ENCODE data around the gene ZNF414.
"Not testable (repeated sequence)": the region's sequence is repeated elsewhere in the genome, so short reads cannot be mapped to it uniquely, and the experiment has no call there.

The ZNF414 gene

DNA sequence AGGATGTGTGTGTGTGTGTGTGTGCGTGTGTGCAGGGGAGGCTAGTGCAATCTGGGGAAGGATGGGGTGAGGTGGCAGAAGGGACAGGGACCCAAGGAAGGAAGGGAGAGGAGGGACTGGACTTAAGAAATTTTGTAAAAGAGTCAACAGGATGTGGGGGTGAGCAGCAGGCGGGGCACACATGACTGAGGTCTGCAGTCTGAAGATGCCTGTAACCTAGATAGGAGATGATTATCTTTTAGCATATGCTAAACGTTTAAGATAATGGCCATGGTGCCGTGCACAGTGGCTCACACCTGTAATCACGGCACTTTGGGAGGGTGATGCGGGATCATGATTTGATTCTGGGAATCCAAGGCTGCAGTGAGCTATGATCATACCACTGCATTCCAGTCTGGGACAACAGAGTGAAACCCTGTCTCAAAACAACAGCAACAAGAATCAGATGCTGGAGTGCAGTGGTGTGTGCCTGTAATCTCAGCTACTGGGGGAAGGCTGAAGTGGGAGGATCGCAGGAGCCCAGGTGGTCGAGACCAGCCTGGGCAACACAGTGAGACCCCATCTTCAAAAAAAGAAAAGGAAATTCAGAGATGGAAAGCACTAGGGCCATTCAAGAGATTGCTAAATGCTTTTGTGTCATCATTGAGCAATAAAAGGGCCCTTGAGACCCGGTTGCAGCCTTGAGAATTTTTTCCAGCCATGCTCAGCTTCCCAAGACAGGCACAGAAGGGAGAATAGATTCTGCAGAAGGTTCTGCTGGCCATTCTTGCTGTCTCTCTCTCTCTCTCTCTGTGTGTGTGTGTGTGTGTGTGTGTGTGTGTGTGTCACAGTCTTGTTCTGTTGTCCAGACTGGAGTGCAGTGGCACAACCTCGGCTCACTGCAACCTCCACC, 3.8 kb upstream of the ZNF414 start:
- DNase-seq: peak; percentile 92 to 93

DNA sequence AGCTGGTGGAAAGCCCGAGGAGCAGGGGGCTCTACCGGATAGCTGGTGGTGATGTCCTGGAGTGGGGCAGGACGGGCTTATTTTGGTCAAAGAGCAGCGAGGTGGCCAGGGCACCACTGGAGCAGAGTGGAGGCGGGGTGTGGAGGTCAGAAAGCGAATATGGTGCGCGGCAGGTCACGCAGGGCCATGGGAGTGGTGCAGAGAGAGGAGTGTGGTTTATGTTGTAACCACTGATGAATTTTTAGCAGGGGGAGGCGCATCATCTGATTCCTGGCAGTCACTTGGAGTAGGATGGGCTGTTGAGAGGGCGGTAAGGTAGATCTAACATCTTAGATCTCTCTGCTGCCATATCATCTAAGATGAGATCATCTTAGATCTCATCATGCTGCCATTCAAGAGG, 1.4 kb upstream of the ZNF414 start:
- DNase-seq: peak; percentile 89 to 90

DNA sequence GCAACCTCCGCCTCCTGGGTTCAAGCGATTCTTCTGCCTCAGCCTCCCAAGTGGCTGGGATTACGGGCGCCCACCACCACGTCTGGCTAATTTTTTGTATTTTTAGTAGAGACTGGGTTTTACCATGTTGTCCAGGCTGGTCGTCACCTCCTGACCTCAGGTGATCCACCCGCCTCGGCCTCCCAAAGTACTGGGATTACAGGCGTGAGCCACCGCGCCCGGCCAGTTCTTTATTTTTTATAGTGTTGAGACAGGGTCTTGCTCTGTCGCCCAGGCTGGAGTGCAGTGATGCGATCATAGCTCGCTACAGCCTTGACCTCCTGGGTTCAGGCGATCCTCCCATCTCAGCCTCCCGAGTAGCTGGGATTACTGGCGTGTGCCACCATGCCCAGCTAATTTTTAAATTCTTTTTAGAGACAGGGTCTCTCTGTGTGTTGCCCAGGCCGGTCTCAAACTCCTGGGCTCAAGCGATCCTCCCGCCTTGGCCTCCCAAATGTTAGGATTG, 590 bp upstream of the ZNF414 start:
- DNase-seq: not testable (repeated sequence)

DNA sequence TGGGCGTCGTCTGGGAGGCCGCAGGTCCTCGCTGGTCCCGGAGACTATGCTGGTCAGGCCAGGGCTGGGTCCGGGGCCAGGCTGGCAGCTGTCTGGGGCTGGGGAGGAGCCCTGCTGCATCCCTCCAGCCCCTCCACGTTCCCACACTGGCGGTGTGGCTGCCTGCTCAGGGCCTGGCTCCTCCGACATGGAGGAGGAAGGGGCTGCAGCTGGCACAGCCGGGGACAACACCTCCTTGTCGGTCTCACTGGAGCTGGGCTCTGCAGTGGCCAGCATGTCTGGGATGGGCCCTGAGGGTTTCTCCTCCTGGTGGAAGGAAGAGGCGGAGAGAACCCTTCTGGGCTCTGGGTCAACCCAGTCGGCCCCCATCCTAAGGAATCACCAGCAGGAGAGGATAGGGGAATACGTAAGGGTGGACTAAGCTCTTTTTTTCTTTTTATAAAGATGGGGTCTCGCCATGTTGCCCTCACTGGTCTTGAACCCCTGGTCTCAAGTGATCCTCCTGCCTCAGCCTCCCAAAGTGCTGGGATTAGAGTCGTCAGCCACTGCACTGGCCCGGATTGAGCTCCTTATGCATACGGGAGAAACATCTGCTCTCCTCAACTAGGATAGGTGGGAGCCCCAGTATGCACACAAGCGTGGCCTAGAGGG, 806 bp downstream of the ZNF414 start:
- DNase-seq: no peak

DNA sequence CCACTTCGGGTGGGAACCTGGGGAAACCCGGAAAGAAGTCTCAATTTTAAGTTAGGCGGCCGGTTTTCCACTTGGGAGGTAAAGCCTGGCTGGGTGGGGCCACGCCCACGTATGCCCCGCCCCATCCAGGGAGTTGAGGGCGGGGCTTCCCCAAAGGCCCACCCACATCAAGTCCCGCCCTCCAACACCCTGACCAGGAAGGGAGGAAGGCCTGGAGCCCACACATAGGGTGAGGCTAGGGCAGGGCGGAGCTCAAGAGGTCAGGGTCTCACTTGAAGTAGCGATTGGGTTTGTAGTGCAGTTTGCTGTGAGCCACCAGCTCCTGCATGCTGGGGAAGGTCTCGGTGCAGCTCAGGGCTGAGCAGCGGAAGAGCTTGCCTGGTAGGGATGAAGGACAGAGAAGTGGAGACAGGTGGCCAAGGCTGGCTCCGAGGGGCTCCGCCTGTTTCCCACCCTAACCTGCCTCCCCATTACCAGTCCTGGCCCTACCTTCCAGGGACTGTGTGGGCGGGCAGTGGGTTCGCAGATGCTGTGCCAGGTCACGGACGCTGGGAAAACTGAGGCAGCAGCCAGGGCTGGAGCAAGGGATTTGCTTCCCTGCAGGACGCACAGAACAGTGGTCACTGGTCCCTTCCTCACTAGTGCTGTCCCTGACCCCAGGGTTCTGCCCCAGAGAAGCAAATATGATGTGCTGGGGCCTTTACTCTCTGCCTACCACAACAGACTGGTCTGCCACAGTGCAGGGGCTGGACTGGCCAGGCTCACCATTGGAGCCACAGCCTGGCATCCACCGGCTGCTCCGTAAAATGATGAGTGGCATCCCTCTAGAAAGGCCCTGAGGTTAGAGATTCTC, 1.6 kb downstream of the ZNF414 start:
- DNase-seq: no peak

DNA sequence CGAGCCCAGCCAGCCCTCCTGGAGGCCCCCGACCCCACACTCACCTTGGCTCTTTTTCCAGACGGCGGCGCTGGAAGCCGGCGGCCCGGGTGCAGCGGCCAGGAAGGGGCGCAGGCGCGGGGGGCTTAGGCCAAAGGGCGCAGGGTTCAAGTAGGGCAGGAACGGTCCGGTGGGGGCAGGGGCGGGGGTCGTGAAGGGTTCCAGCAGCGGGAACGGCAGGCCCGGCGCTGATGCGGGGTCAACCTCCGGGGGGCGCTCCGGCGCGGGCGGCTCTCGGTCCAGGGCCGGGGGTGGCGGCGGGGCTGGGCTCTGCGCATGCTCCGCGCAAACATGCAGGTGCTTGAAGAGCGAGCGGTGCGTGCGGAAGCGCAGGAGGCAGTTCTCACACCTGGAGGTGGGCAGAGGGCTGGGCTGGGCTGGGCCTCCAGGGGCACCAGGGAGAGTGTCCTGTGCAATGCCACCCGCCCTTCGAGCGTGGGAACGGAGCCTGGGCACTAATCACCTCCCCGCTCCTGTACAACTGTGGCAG, 2.3 kb downstream of the ZNF414 start:
- no peak for DNase-seq

DNA sequence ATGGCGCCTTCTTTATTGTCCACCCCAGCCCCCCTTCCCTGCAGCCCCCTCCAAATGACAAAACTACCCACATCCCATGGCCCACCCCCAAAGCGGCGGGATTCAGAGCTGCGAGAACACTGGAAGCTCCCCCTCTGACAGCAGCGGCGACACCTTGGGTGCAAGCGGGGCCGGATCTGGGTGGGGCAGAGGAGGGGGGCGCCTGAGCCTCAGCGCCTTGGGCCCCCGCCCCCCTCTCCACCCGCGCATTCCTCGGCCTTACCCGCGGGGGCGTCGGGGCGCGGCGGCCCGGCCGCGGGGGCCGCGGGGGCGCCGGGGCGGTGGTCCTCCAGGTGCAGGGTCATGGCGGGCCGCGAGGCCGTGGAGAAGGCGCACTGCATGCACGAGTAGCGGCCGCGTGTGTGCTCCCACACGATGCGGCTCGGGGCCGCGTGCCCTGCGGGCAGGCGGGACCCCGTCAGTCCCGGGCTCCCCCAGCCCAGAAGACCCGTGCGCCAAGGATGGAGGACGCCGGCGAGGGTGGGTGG, 3.3 kb downstream of the ZNF414 start:
- DNase-seq: no peak

DNA sequence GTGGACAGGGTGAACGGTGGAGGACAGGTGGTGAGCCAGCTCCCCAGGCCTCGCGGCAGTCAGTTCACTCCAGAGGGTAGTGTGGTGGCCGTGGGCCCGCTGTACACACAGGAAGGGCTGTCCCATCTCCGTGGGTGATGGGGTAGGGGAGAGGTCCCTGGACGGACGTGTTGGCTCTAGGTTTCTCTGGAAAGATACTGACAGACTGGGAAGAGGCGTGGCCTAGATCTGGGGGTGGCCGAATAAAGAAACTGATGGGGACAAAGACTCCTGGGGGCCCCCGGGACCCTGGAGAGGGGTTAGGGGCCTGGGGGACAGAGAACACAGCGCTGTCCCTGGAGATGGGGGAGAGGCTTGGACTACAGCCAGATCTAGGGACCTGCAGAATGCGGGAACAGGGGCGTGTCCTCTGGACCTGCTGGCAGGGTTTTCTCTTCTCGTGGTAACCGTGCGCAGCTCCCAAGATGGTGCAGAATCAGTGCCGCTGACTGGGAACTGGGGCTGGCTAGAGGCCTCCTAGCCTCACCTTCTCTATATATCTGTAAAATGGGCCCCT, 7.5 kb downstream of the ZNF414 start:
- no peak for DNase-seq

DNA sequence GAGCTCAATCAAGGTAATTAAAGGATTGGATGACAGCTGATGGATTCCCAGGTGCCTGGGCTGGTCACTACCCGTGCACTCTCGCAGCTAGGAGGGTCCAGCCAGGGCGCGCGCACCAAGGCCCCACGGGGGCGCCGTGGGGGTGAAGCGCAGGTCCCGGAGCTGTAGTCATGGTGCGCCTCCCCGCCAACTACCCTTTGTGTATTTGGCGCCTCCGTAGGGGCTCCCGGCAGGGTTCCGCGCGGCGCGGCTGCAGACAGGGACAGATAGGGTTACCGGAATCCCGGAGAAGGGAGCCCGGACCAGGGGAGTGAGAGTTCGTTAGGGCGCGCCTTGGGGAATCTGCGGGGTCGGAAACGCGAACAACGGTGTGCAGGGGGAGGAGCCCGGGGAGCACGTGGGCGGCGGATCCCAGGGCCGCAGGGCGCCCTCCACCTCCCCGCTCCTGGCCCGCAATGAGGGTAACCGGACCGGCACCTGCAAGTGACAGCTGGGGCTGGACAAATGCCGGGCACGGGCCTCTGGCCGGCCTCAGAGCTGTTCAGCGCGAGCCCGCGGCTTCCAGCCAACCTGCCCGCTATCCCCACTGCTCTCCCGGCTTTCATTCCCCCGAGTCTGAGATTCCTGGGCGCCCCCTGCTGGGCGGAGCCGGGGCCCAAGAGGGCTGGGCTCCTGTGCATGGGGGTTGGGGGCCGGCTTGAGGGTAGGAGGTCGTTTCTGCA, 8.1 kb downstream of the ZNF414 start:
- peak; percentile 48 to 55 for DNase-seq

DNA sequence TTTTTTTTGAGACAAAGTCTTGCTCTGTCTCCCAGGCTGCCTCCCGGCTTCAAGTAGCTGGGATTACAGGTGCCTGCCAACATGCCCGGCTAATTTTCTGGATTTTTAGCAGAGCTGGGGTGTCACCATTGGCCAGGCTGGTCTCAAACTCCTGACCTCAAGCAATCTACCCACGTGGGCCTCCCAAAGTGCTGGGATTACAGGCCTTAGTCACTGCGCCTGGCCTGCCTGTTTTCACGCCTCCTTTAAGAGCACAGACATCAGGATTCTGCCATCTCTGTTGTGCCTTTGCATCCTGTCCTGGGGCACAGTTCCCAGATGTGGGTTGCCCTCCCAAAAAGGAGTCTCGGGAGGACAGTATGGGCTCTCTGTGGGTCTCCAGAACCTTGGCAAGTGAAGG, 9.0 kb downstream of the ZNF414 start:
- DNase-seq: no peak

DNA sequence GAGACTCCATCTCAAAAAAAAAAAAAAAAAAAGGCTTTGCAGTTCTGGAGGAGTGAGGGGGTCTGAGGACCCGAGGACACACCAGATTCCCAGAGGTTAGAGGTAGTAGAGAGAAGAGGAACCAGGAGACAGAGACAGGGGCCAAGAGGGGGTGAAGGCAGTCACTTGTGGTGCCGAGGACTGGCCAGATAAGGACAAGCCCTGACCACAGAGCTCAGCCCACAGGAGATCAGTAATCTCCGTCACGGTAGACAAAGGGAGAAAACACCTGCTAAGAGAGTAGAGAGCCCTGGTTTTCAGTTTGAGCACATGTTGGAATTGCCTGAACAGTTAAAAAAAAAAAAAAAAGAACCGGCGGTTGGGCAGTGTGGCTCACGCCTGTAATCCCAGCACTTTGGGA, 9.8 kb downstream of the ZNF414 start:
- DNase-seq: no peak

DNA sequence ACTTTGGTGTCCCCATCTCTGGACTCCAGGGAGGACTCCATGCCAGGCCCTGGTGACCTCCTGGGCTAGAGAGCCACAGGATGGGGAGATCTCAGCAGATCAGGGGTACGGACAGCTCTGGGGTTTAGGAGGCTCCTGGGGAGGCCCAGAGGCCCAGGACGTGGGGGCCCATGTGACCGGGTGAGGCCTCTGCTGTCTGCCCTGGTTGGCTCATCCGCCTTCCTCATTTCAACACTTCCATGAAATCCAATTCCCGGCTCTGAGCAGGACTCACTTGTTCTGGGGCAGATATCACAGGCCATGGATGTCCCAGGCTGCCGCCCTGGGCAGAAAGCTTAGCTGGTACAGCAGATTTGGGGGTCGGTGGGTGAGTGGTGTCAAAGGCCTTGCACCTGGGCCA, 10.5 kb downstream of the ZNF414 start:
- no peak for DNase-seq

DNA sequence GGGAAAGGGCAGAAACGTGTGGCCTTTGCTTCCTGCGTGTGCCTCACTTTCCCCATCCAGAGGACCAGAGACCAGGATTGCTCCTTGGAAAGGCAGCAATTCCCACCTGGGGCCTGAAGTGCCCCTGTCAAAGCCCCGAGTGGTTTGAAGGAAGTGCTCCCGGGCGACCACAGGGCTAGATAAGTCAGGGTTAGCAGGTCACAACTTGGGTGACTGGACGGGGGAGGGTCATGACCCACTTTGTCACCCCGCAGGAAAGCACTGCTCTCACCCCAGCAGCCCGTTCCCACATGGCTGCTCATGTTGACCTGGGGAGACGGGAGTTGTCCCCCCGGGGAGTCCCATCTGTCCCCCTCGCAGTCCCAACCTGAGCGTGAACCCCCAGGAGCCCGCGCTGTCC, 12.0 kb downstream of the ZNF414 start:
- DNase-seq: no peak

DNA sequence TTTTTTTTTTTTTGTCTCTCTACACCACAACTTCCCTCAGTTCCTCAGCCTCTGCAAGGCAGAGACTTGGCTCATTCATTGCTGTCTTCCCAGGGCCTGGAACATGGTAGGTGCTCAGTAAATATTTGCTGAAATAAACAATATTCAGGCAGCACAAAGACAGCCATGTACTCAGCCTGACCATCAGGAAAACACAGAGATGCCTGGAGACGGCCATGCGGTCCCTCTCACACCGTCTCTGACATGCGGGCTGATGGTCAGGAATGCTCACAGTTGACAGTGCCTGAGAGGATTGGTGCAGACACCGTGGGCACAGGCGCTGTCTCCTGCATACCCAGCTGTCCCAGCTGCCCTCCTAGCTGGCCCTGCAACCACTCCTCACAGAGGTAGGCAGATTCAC, 12.5 kb downstream of the ZNF414 start:
- no peak for DNase-seq

DNA sequence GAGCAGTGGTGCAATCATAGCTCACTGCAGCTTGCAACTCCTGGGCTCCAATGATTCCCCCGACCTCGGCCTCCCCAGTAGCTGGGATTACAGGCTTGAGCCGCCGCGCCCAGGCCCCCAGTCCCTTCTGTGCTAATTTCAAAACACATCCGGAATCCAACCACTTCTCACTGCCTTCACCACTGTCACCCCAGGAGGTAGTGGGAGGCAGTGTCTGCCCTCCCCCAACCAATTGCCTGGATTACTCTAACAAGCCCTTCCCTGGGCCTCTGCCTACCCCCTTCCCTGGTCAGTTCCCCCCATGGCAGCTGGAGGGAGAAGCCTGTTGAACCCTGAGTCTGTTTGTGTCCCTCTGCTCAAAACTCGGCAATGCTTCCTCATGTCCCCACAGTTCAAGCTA, 13.8 kb downstream of the ZNF414 start:
- DNase-seq: peak; percentile 92 to 93

DNA sequence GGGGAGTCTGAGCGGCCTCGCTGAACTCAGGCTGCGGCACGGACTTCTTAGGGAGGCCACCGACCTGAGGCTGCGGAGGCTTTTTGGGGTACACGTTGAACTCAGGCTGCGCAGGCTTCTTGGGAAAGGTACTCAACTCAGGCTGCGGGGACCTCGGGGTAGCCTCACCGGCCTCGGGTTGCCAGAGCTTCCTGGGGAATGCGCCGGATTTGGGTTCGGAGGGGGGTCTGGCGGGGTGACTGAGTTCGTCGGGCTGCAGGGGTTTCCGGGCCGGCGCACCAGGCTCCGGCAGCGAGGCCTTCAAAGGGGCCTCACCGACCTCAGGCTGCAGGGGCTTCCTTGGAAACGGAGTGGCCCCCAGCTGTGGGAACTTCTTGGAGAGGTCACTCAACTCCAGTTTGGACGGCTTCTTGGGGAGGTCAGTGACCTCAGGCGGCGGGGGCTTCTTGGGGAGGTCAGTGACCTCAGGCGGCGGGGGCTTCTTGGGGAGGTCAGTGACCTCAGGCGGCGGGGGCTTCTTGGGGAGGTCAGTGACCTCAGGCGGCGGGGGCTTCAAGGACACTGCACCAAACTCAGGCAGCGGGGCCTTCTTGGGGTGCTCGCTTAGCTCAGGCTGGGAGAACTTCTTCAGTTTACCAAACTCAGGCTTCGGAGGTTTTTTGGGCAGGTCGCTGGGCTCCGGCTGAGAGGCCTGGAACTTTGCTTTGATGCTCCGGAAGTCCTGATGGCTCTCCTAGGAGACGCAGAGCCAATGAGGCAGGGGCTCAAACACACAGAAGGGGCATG, 14.7 kb downstream of the ZNF414 start:
- DNase-seq: no peak

DNA sequence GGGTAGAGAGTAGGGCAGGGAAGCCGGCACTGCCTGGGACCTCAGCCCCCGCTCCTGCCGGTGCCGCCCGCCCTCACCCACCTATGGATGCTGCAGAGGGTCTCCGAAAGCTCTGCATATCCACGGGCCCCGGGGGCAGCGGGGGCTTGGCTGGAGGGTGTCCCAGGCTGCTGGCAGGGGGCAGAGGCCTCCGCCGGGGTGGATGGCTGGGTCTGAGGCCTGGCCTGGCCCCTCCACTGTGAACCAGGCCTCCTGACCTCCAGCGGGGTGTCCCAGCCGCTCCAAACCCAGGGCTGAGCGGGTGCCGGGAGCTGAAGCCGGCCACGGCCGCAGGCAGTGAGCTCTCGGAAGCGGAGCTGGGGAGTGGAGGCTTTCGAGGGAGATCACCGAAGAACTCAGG, 15.7 kb downstream of the ZNF414 start:
- DNase-seq: no peak

DNA sequence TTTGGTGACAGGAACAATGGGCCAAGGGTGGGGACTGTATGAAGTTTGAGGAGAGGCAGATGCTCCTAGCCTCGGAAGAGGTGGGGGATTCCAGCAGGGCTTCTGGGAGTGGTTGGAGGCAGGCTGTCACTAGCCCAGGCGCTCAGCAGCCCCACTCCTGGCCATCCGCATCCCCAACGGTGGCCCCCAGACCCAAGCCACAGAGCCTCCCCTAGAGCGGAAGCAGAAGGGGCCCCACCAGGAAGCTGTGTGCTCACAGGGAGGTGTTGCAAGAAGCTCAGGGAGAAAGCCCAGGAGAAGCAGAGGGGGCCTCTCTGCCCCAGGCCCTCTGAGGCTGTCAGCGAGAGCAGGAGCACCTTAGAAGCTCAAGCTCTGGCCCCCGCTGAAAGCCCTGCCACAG, 19.8 kb downstream of the ZNF414 start:
- DNase-seq: peak; percentile 74 to 78

DNA sequence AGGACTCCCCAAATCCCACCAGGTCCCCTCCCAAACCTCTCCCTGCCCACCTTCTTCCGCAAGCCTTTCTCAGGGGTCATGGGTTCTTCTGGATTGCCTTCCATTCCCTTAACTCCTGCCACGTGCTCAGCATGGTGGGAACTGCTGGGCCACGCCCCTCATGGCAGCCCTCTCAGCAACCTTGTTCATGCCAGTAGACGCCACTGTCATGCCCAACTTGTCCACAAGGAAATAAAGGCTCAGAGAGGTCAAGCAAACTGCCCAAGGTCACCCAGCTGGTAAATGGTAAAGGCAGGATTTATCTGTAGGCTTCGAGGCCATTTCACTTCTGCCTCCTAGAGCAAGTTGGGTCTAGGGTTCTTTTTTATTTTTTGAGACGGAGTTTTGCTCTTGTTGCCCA, 22.4 kb downstream of the ZNF414 start:
- DNase-seq: no peak

DNA sequence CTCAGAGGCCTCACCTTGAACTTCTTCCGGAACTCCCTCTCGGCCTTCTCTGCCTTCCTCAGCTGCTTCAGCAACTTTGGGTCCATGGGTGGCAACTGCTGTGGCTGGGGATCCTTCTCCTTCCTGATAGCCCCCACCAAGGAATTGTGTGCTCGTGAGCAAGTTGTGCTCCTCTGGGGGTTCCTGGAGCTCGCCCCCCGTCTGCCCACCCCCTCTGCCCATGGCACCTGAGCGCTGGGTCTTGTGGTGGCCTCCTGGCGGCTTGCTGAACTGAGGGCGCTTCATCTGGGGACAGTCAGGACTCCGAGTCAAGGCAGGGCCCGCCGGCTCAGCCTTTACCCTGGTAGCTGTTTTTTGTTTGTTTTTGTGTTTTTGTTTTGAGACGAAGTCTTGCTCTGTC, 23.1 kb downstream of the ZNF414 start:
- DNase-seq: no peak

DNA sequence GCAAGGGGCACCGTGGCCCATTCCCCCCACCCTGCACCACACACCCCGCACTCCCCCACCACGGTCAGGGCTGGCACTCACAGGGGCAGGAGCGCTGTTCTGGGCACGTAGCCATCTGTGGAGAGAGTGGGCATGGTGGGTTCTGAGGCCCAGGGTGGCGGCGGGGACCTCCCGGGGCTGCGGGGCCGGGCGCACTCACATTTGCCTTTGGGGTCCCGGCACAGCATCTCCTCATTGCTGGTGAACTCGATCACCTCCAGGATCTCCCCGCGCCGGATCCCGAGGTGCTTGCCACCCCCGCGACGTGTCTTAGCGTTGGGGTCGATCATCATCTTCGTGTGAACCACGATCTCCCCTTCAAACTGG, 23.6 kb downstream of the ZNF414 start:
- DNase-seq: no peak
